GM23338 (cell line): Measurements from ENCODE around the gene DPP10. TPM values are rescaled to one million over a fixed set of nuclear protein-coding genes. Genes with fewer than 3 reads are reported as not detected.

Source experiments
- ATAC-seq: fragments of 200-7000 bp; cut with Tn5 transposase; 3 replicates; pipeline ENCODE4 v1.9.1; 2020
- DNase-seq: peaks from one replicate; pipeline ENCODE4 v3.0.0-alpha.2; 2015; ENCODE audit warnings: low spot score
- H2AFZ ChIP-seq: fragments of 200-600 bp; sonication (generic); 2 replicates; pipeline ENCODE4 v1.8.0; 2016; ENCODE audit warnings: antibody characterized with exemption, mild to moderate bottlenecking, moderate library complexity
- H3F3A ChIP-seq: fragments of 200-600 bp; sonication (generic); replicated peaks from 2 replicates; pipeline ENCODE4 v1.8.0; 2017; ENCODE audit warnings: antibody characterized with exemption, mixed run types, low read depth
- H3K27ac ChIP-seq: fragments of 200-600 bp; sonication (generic); 2 replicates; pipeline ENCODE4 v1.6.1; 2016; ENCODE audit warnings: low read depth
- H3K27me3 ChIP-seq: fragments of 200-600 bp; sonication (generic); 2 replicates; pipeline ENCODE4 v1.8.0; 2016; ENCODE audit warnings: mild to moderate bottlenecking, mixed run types, moderate library complexity; ENCODE audit not compliant: insufficient read depth
- H3K36me3 ChIP-seq: fragments of 200-600 bp; sonication (generic); 2 replicates; pipeline ENCODE4 v1.8.0; 2016; ENCODE audit warnings: mild to moderate bottlenecking; ENCODE audit not compliant: insufficient read depth
- H3K4me1 ChIP-seq: fragments of 200-600 bp; sonication (generic); 2 replicates; pipeline ENCODE4 v1.8.0; 2016; ENCODE audit warnings: mild to moderate bottlenecking, moderate library complexity; ENCODE audit not compliant: insufficient read depth
- H3K4me2 ChIP-seq: fragments of 200-600 bp; sonication (generic); 2 replicates; pipeline ENCODE4 v1.7.1; 2017; ENCODE audit warnings: mixed run types
- H3K4me3 ChIP-seq: fragments of 200-600 bp; sonication (generic); 2 replicates; pipeline ENCODE4 v1.6.1; 2016; ENCODE audit warnings: mixed run types
- H3K79me2 ChIP-seq: fragments of 200-600 bp; sonication (generic); replicated peaks from 2 replicates; pipeline ENCODE4 v1.8.0; 2017; ENCODE audit warnings: mild to moderate bottlenecking; ENCODE audit not compliant: insufficient read depth
- H3K9me2 ChIP-seq: fragments of 200-600 bp; sonication (generic); 2 replicates; pipeline ENCODE4 v1.8.0; 2017; ENCODE audit not compliant: insufficient read depth
- H4K20me1 ChIP-seq: fragments of 200-600 bp; sonication (generic); replicated peaks from 2 replicates; pipeline ENCODE4 v1.8.0; 2017; ENCODE audit warnings: mild to moderate bottlenecking; ENCODE audit not compliant: insufficient read depth
- H3K27ac Mint-ChIP-seq: 2 replicates; pipeline ENCODE4 v1.8.0; 2020; ENCODE audit warnings: inconsistent platforms, mild to moderate bottlenecking, moderate library complexity, mixed read lengths
- H3K27me3 Mint-ChIP-seq: 3 replicates; pipeline ENCODE4 v1.8.0; 2022; ENCODE audit warnings: low read depth, mild to moderate bottlenecking, moderate library complexity, mixed read lengths, inconsistent platforms; ENCODE audit not compliant: insufficient read depth, poor library complexity
- H3K36me3 Mint-ChIP-seq: 3 replicates; pipeline ENCODE4 v1.8.0; 2021; ENCODE audit warnings: low read depth, mild to moderate bottlenecking, inconsistent platforms, moderate library complexity, mixed read lengths
- H3K4me1 Mint-ChIP-seq: 3 replicates; pipeline ENCODE4 v1.8.0; 2020; ENCODE audit warnings: mild to moderate bottlenecking, inconsistent platforms, mixed read lengths
- H3K4me3 Mint-ChIP-seq: 3 replicates; pipeline ENCODE4 v1.8.0; 2021; ENCODE audit warnings: moderate library complexity, mild to moderate bottlenecking, inconsistent platforms, mixed read lengths
- H3K9me3 Mint-ChIP-seq: 3 replicates; pipeline ENCODE4 v1.8.0; 2020; ENCODE audit warnings: moderate library complexity, mild to moderate bottlenecking, inconsistent platforms, mixed read lengths
- CREB1 ChIP-seq: fragments of 250-450 bp; sonication (Bioruptor Pico); IDR thresholded peaks from 2 replicates; pipeline ENCODE4 v1.5.0; 2020; ENCODE audit warnings: low read depth, mild to moderate bottlenecking, moderate library complexity
- CTCF ChIP-seq, 2 experiments: fragments of 200-600 bp in 1 of 2; sonication (generic) in 1 of 2; conservative IDR thresholded peaks; 2 replicates each; pipeline versions ENCODE4 v1.5.1 to v1.6.1; 2016 to 2017; ENCODE audit warnings: antibody characterized with exemption in 2 of 2, low read depth in 2 of 2, mild to moderate bottlenecking in 2 of 2, moderate library complexity in 1 of 2
- ETS1 ChIP-seq: IDR thresholded peaks from 2 replicates; pipeline ENCODE4 v1.6.1; 2016; ENCODE audit warnings: antibody characterized with exemption
- EZH2 ChIP-seq: fragments of 200-600 bp; sonication (generic); IDR thresholded peaks from one replicate; pipeline ENCODE4 v1.8.0; 2017; ENCODE audit warnings: antibody characterized with exemption, mild to moderate bottlenecking, low read depth; ENCODE audit not compliant: unreplicated experiment
- EZH2phosphoT487 ChIP-seq: fragments of 200-600 bp; sonication (generic); IDR thresholded peaks from one replicate; pipeline ENCODE4 v1.8.1; 2018; ENCODE audit warnings: antibody characterized with exemption; ENCODE audit not compliant: unreplicated experiment
- JUNB ChIP-seq: IDR thresholded peaks from one replicate; pipeline ENCODE4 v1.6.1; 2016; ENCODE audit warnings: antibody characterized with exemption; ENCODE audit not compliant: unreplicated experiment
- NANOG ChIP-seq: IDR thresholded peaks from 2 replicates; pipeline ENCODE4 v1.6.1; 2016; ENCODE audit warnings: antibody characterized with exemption, borderline replicate concordance
- POLR2AphosphoS5 ChIP-seq: IDR thresholded peaks from 2 replicates; pipeline ENCODE4 v1.6.1; 2016; ENCODE audit warnings: antibody characterized with exemption, low read depth
- REST ChIP-seq: IDR thresholded peaks from one replicate; pipeline ENCODE4 v1.6.1; 2018; ENCODE audit warnings: antibody characterized with exemption; ENCODE audit not compliant: unreplicated experiment
- STAT1 ChIP-seq: IDR thresholded peaks from one replicate; pipeline ENCODE4 v1.6.1; 2016; ENCODE audit warnings: antibody characterized with exemption; ENCODE audit not compliant: unreplicated experiment
- ZNF114 ChIP-seq: fragments of 250-450 bp; sonication (Bioruptor Pico); IDR thresholded peaks from 2 replicates; pipeline ENCODE4 v1.5.0; 2020; ENCODE audit warnings: mild to moderate bottlenecking, moderate library complexity
- ZNF331 ChIP-seq: fragments of 250-450 bp; sonication (Bioruptor Pico); IDR thresholded peaks from 2 replicates; pipeline ENCODE4 v1.5.0; 2020; ENCODE audit warnings: low read depth, mild to moderate bottlenecking, moderate library complexity
- ZNF462 ChIP-seq: fragments of 250-450 bp; sonication (Bioruptor Pico); IDR thresholded peaks from 2 replicates; pipeline ENCODE4 v1.5.0; 2020; ENCODE audit warnings: mild to moderate bottlenecking, moderate library complexity
- polyA plus RNA-seq: library from polyadenylated mRNA; unstranded; fragments of >200 nt; fragmentation: Nextera tagmentation; extraction: Ambion mirVana; gene quantifications from 2 replicates; pipeline ENCODE4 v1.2.1, GENCODE V29; 2016
- total RNA-seq: library from RNA; depleted of rRNA; stranded (reverse); fragments of >200 nt; shearing (Covaris generic); gene quantifications from 2 replicates; pipeline ENCODE4 v1.2.3, GENCODE V29; 2014

Gene DPP10
- total and polyA plus RNA-seq, 2 experiments from 2014 or later = 3.6 to 14.8 TPM

- H3K4me3 Mint-ChIP-seq = no peak overlapping the region
- no peak for TF ChIP-seq NANOG
- TF ChIP-seq ETS1 = no peak
- TF ChIP-seq POLR2AphosphoS5 = no peak
- no peak for TF ChIP-seq STAT1
- TF ChIP-seq ZNF462 (CRISPR knock-in tag) = no peak
- TF ChIP-seq EZH2 = no peak
- TF ChIP-seq CTCF (conservative IDR thresholded peaks at IDR 0.05; ENCODE audit: low read depth in 2 of 2) = no peak
- no peak for TF ChIP-seq ZNF114 (CRISPR knock-in tag)
- TF ChIP-seq JUNB = no peak
- no peak for TF ChIP-seq EZH2phosphoT487
- no peak for TF ChIP-seq REST
- no peak for TF ChIP-seq CREB1 (CRISPR knock-in tag)
- no peak for TF ChIP-seq ZNF331
- H3K9me2 ChIP-seq = no peaks in the 10 kb centered on the region
- no peak overlapping the region for H3K27ac ChIP-seq
- H3K27me3 Mint-ChIP-seq = peaks cover 4% of the 10 kb centered on the region
- DNase-seq (no peak), ATAC-seq (no peak)
- no peaks in the 10 kb centered on the region for H3K4me1 Mint-ChIP-seq
- H3K79me2 ChIP-seq = no peaks in the 10 kb centered on the region
- H3K36me3 Mint-ChIP-seq = no peaks in the 10 kb centered on the region
- H3K36me3 ChIP-seq = no peaks in the 10 kb centered on the region
- no peak overlapping the region for H3K27ac Mint-ChIP-seq
- no peaks in the 10 kb centered on the region for H3K27me3 ChIP-seq
- H2AFZ ChIP-seq = no peak overlapping the region
- H3K4me1 ChIP-seq = no peaks in the 10 kb centered on the region
- H3K9me3 Mint-ChIP-seq = no peaks in the 10 kb centered on the region
- H3F3A ChIP-seq = no peaks in the 10 kb centered on the region
- H3K4me2 ChIP-seq = no peak overlapping the region
- H4K20me1 ChIP-seq = no peaks in the 10 kb centered on the region
- H3K4me3 ChIP-seq = no peak overlapping the region
Measured at GRCh38 chr2:115573756-115574155, 1131.3 kb downstream of the DPP10 start.
